Measurements from ENCODE around the gene RNF223.
"Not testable (repeated sequence)": the region's sequence is repeated elsewhere in the genome, so short reads cannot be mapped to it uniquely, and the experiment has no call there.

The RNF223 gene

DNA sequence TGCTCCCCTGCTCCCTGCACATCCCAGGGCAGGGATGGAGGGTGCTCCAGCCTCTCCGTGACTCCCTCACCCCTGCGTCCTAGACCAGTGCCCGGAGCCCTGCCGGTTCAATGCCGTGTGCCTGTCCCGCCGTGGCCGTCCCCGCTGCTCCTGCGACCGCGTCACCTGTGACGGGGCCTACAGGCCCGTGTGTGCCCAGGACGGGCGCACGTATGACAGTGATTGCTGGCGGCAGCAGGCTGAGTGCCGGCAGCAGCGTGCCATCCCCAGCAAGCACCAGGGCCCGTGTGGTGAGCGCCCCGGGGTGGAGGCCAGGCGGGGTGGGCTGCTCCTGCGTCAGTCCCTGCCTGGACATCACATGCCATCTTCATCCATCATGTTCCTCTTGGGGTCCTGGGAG lies 32.2 kb downstream of the RNF223 start:
- DNase-seq, result no peak

DNA sequence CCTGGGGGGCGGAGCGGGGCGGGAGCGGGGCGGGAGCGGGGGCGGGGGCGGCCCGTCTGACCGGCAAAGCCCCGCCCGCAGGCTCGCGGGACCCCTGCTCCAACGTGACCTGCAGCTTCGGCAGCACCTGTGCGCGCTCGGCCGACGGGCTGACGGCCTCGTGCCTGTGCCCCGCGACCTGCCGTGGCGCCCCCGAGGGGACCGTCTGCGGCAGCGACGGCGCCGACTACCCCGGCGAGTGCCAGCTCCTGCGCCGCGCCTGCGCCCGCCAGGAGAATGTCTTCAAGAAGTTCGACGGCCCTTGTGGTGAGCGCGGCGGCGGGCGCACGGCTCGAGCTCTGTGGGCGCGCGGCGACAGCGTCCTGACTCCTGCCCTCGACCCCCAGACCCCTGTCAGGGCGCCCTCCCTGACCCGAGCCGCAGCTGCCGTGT lies 33.0 kb downstream of the RNF223 start:
- no peak for DNase-seq

DNA sequence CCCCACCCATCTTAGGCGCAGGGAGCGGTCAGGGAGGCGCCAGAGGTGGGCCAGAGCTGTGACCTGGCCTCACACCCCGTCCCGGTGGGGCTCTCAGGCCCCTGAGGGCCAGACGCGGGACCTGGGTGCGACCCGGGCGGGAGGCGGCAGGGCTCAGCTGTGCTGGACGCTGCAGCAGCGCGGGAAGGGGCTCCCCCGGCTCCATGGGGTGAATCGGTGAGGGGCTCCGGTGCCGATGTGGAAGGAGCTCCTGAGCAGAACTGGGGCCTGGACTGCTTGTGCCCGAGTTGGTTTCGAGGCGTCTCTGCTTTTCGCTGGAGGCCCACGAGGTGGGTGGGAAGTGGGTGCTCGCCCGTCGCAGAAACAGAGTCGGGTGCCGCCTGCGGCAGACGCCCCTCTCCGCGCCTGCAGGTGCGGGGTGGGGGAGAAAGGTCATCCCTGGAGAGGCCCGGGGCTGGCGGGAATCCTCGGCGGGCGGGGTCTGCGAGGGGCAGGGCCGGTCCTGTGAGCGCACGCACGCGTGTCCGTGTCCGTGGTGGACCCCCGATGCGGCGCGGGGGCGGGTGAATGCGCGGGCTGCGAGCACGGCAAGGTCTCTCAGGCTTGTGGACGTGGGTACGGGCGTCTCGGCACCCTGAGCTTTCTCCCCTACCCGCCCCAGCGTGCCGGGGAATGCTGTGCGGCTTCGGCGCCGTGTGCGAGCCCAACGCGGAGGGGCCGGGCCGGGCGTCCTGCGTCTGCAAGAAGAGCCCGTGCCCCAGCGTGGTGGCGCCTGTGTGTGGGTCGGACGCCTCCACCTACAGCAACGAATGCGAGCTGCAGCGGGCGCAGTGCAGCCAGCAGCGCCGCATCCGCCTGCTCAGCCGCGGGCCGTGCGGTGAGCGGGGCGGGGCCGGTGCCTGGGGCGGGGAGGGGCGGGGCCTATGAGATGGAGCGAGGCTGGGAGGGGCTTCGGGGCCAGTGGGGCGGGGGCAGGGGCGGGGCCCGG lies 33.8 kb downstream of the RNF223 start:
- DNase-seq, result peak; percentile 81

GRCh38 chr1:1039145-1039910 lies 34.8 kb downstream of the RNF223 start:
- peak; percentile 29 for DNase-seq

DNA sequence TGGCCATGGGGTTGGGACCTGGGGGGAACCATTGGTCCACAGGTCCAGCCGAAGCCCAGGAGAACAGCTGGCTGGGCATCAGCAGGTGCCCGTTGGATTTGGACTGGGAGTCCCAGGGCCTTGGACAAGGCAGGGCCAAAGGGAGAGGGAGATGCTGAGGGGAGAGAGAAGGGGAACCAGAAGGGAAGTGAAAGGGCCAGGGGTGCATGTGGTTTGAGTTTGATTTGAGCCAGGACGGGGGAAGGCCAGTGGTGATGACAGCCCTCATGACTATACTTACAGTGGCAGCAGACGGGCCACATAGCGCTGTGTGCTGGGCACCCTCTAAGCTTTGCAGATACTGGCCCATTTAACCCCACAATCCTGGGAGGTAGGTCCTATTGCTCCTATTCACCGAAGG lies 35.4 kb downstream of the RNF223 start:
- no peak for DNase-seq

DNA sequence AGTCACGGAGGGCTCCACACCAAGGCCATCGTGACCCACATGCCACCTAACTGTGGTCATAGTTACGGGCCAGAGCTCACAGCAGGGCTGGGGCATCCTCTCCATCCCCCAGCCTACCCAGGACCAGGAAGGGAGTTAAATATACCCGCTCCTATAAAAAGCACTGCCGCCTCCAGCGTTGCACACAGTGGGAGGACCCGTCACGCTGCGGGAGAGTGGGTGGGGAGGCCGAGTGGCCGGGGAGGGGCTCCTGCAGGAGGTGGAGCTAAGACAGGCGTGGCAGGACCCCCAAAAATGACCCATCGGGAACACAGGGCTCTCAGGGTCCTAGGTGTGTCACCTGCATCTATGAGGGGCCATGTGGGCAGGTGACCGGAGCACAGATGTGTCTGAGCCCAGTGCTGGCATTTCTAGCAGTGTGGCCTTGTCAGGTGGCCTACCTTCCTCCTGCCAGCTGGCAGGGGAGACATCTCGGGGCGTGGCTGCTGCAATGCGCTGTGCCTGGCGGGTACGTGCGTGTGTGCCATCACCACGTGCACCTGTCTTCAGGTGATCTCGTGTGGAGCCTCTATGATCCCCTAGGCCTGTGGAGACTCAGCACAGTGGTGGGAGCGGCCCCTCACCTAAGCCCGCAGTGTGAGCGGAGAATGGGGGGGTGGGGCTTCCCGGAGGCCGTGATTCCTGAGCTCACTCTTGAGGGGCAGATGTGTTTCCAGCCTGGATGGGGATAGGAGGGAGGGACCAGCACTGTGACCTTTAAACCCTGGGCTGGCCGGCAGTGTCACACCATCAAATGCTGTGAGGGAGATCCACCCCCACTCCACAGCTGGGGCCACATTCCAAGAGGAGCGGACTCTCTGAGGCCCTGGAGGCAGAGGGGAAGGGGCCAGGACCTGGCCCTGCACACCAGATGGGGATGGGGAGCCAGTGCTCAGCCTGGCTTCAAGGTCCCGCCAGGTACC lies 36.5 kb downstream of the RNF223 start:
- no peak for DNase-seq

DNA sequence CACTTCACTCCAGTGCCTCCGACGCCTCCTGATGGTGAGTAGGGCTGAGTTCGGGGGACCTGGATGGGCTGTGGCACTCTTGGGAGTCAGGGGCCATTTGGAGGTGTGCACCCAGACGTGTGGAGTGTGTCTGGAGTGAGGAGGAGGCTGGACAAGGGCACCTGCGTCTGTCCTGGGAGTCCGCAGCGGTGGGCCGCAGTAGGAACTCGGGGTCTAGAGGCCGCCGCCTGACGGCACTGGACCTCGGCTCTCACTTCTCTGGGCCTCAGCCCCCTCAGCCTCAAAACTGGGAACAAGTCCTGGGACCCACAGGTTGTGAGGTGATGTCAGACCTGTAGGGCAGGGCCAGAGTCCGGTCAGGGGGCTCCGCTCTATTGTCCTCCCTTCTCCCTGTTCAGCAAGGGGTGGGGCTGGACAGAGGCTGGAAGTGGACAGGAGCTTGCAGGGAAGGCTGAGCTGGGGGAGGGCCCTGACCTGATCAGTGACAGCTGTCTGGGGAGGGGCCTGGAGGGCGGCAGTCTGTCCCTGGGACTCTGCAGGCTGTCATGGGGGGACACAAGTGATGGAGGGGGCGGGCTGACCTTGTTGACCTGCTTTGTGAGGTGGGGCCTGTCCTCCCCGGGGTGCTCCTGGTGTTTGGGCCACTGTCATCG lies 38.7 kb downstream of the RNF223 start:
- no peak for DNase-seq

DNA sequence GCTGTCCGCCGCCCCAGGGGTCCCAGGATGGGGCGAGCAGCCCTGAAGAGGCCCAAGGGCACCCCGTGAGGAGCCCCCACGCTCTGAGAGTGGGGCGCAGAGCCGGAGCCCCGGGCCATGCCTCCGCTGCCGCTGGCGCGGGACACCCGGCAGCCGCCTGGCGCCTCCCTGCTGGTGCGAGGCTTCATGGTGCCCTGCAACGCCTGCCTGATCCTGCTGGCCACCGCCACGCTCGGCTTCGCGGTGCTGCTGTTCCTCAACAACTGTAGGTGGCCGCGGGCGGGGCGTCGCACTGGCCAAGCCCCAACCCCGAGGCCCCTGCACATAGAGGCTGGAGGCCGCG lies 39.7 kb downstream of the RNF223 start:
- no peak for DNase-seq

- no peak for DNase-seq
Observed at GRCh38 chr1:1033731-1034438, 40.2 kb downstream of the RNF223 start.

DNA sequence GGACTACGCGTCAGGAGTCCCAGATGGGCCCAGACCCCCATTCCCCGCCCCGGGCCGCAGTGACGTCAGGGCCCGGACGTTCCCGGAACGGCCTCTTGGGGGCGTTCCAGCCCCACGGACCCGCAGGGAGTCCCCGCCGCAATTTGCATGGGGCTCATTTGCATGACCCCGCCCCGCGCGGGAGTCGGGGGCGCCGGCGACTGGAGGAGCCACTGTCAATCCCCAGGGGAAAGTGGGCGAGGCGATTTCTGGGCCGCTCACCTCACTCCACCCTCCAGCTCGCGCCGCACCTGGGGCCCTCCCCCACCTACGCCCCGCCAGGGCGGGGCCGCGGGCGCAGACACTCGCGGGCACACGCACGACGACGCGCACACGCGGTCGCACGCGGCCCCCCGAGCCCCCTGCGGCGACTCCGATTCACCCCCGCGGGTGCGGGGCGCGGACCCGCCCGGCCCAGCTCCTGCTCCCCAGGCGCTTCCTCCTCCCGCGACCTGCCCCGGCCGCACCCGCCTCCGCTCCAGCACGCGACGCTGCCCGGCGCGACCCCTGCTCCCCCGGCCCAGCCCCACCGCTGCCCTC lies 41.0 kb downstream of the RNF223 start:
- peak; percentile 94 for DNase-seq

GRCh38 chr1:1032424-1032823 lies 41.7 kb downstream of the RNF223 start:
- DNase-seq, result no peak

DNA sequence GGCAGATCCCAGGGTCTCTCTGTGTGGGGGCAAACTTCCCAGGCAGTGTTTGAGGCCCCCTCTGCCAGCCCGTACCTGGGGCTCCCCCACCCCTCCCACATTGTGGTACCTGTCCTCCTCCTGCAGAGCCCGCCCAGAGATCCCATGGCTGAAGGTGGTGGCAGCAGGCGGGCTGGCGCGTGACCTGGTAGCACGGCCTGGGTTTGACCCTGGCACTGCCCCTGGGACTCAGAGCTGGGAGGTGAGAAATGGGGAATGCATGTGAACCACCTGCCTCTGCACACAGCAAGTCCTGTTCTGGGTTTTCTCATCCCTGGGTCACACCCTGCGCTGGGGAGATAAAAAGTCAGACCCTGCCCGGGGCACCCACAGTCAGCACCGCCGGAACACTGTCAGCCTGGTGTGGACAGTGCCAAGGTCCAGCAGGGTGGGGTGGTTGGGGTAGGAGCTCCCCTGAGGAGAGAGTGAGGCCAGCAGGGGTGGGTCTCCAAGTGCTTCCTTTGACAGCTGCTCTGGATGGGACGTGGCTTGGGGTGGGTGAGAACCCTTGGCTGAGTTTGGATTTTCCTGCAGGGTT lies 42.4 kb downstream of the RNF223 start:
- DNase-seq, result no peak

- not testable (repeated sequence) for DNase-seq
Observed at GRCh38 chr1:1030867-1031658, 43.0 kb downstream of the RNF223 start.

DNA sequence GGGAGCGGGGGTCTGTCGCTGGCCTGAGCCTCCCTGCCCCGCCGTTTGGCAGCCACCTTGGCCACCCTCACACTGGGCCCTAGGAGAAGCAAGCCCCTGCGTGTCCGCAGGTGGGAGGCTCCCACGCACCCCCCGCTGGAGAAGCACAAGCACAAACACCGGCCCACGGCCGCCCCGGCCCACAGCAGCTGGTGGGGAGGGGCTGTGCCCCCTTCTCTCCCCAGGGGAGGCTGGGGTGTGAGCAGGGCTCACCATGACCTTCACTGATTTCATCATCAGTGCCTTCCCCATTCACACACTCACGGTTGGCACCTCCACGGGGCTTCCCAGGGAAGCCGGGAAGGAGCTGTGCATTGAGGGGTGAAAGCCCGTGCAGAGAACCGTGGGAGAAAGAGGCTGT lies 46.3 kb downstream of the RNF223 start:
- DNase-seq, result no peak

- DNase-seq, result no peak
Observed at GRCh38 chr1:1026599-1027413, 47.3 kb downstream of the RNF223 start.

GRCh38 chr1:1025730-1026129 lies 48.4 kb downstream of the RNF223 start:
- no peak for DNase-seq

GRCh38 chr1:1024771-1025699 lies 49.1 kb downstream of the RNF223 start:
- DNase-seq, result no peak
